Neural crest cell (in vitro differentiated cells): ENCODE measurements around the gene TMEM272. TPM values are rescaled to one million over a fixed set of nuclear protein-coding genes. Genes with fewer than 3 reads are reported as not detected.

Experiments
- DNase-seq: peaks from one replicate; pipeline ENCODE4 v3.0.0; 2021; ENCODE audit warnings: low read depth, mixed read lengths, low spot score
- H3K27ac Mint-ChIP-seq: one replicate; pipeline ENCODE4 v1.8.0; 2021; ENCODE audit warnings: mild to moderate bottlenecking, mixed read lengths; ENCODE audit not compliant: unreplicated experiment
- H3K27me3 Mint-ChIP-seq: 2 replicates; pipeline ENCODE4 v1.8.0; 2021; ENCODE audit warnings: low read depth, mild to moderate bottlenecking, mixed read lengths
- H3K36me3 Mint-ChIP-seq: 2 replicates; pipeline ENCODE4 v1.8.0; 2021; ENCODE audit warnings: low read depth, mild to moderate bottlenecking, mixed read lengths
- H3K4me1 Mint-ChIP-seq: 2 replicates; pipeline ENCODE4 v1.8.0; 2021; ENCODE audit warnings: mixed read lengths
- H3K4me3 Mint-ChIP-seq: one replicate; pipeline ENCODE4 v1.8.0; 2021; ENCODE audit warnings: mild to moderate bottlenecking, mixed read lengths
- H3K9me3 Mint-ChIP-seq: 2 replicates; pipeline ENCODE4 v1.8.0; 2021; ENCODE audit warnings: mixed read lengths
- total RNA-seq: library from RNA; stranded (reverse); gene quantifications from 2 replicates; pipeline ENCODE4 v1.2.1, GENCODE V29; 2021
- TF ChIP-seq, protein P1 (sequence below): fragments of 200-600 bp; sonication (generic); conservative IDR thresholded peaks from 2 replicates; pipeline ENCODE4 v1.5.0; 2021; ENCODE audit warnings: antibody characterized with exemption, mild to moderate bottlenecking

TMEM272 gene
- total RNA-seq, 1 donor from 2014 or later: 0.26 TPM

- TF ChIP-seq, protein P1, sequence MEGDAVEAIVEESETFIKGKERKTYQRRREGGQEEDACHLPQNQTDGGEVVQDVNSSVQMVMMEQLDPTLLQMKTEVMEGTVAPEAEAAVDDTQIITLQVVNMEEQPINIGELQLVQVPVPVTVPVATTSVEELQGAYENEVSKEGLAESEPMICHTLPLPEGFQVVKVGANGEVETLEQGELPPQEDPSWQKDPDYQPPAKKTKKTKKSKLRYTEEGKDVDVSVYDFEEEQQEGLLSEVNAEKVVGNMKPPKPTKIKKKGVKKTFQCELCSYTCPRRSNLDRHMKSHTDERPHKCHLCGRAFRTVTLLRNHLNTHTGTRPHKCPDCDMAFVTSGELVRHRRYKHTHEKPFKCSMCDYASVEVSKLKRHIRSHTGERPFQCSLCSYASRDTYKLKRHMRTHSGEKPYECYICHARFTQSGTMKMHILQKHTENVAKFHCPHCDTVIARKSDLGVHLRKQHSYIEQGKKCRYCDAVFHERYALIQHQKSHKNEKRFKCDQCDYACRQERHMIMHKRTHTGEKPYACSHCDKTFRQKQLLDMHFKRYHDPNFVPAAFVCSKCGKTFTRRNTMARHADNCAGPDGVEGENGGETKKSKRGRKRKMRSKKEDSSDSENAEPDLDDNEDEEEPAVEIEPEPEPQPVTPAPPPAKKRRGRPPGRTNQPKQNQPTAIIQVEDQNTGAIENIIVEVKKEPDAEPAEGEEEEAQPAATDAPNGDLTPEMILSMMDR: no peak
- peaks cover 42% of the 10 kb centered on the region for H3K27me3 Mint-ChIP-seq
- no peaks in the 10 kb centered on the region for H3K36me3 Mint-ChIP-seq
- no peak overlapping the region for H3K4me3 Mint-ChIP-seq
- H3K9me3 Mint-ChIP-seq: no peaks in the 10 kb centered on the region
- peaks cover 4% of the 10 kb centered on the region for H3K4me1 Mint-ChIP-seq
- DNase-seq: no peak
- no peak overlapping the region for H3K27ac Mint-ChIP-seq
Measured at GRCh38 chr13:51865838-51866237, 20.9 kb upstream of the TMEM272 start.

DNA sequence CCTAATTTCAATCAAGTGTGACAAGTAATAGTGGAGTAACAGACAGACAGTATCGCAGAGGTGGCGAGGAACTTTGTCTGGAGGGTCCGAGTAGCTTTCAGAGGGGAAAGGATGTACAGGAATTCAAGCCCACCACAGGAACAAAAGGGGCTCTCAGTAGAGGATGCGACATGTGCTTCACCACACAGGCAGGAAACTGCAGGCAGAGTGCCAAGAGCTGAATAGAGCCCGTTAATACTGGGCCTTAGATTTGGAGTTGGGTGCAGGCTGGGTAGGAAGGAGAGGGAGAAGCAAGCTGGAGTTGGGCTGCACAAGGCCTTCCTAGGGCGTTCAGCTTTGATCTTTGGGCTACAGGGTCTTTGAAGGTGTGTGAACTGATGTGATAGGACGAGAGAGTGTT is 18.0 kb upstream of the TMEM272 start:
- no peaks in the 10 kb centered on the region for H3K9me3 Mint-ChIP-seq
- no peak overlapping the region for H3K4me3 Mint-ChIP-seq
- TF ChIP-seq, protein P1: no peak
- H3K27ac Mint-ChIP-seq: no peak overlapping the region
- no peak for DNase-seq
- peaks cover 27% of the 10 kb centered on the region for H3K27me3 Mint-ChIP-seq
- H3K36me3 Mint-ChIP-seq: no peaks in the 10 kb centered on the region
- H3K4me1 Mint-ChIP-seq: peaks cover 9% of the 10 kb centered on the region

DNA sequence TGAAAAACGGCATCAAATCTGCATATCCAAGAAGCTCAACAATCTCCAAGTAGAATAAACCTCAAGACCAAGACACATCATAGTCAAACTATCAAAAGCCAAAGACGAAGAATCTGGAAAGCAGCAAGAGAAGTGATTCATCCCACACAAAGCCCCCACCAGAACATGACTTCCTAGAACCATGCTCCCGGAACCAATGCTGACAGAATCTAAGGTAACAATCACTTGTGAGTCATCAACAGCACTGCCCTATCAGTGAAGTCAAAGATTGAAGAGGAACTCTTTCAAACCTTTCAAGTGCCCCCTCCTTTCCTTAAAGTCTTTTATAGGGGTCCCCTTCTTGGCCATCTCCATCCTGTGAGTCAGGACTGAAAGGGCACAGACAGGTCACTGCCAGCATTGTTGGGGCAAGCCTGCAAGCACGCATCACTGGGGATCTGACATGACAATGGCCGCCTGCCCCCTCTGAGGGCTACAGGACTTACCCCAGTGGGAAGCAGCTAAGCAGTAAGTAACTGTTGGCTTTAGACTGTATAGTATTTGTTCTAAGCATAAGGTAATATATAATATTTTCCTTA is 16.8 kb upstream of the TMEM272 start, which contains the start of gene CCDC70:
Gene CCDC70, plus strand, starts transcription at position 247 of the 578 bp plus-strand sequence. CDS start 3,443 bp downstream, outside the sequence.
- H3K27me3 Mint-ChIP-seq: peaks cover 18% of the 10 kb centered on the region
- no peak within 1 kb of the TSS for H3K27ac Mint-ChIP-seq
- H3K4me3 Mint-ChIP-seq: no peak within 1 kb of the TSS
- peaks cover 9% of the 10 kb centered on the region for H3K4me1 Mint-ChIP-seq
- no peak for DNase-seq
- H3K9me3 Mint-ChIP-seq: no peaks in the 10 kb centered on the region
- TF ChIP-seq, protein P1: no peak
- no peaks in the 10 kb centered on the region for H3K36me3 Mint-ChIP-seq

DNA sequence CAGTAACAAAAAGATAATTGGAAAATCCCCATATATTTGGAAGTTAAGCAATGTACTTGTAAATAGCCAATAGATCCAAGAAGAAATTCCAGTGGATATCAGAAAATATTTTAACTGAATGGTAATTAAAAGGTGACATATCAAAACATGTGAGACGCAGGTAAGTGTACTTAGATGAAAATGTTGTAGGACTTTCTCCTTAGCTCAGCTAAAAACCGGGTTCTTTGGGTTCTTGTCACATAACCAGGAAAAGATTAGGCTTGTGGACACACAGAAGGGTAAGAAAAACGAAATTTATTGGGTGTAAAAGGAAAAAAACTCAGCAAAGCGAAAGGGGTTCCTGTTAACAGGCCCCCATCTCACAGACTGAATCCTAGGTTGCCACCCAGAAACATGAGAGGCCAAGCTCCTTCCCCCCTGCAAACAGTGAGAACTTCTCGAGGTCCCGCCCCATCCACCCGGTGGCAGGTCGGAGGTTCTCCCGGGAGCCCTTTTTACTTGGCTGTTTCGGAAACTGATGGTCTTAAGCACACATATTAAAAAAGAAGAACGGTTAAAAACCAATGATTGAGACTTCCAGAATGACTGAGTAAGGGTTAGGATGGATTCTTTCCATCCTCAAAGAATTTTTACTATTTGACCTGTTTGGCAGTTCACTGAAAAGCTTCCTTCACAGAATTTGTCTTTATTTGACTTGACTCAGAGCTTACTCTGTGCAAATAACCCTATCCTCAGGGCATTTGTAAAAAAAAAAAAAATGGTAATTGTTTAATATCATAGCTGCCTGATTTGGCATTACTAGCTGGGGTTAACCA is 13.7 kb upstream of the TMEM272 start:
- Mint-ChIP-seq H3K9me3 (peaks cover 6% of the 10 kb centered on the region), H3K4me3 (no peak overlapping the region), H3K36me3 (no peaks in the 10 kb centered on the region), H3K27ac (no peak overlapping the region), H3K27me3 (peaks cover 16% of the 10 kb centered on the region), H3K4me1 (peaks cover 9% of the 10 kb centered on the region)
- TF ChIP-seq, protein P1: no peak
- no peak for DNase-seq

DNA sequence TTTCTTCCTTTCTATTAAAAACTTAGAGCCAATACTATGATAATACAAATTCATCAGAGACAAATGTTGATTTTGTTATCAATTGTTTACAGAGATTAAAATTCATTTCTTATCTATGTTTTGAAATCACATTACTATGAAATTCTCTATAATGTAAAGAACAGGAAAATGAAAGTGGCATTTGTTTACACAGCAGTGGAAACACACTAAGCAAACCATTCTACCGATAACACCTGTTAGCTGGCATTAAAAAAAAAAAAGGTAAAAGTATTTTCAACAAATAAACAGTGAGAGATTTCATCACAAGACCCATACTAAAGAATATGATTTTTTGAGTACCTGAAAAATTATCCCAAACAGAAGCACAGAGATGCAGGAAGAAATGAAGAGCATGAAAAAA is 12.0 kb upstream of the TMEM272 start:
- Mint-ChIP-seq H3K4me3 (no peak overlapping the region), H3K36me3 (no peaks in the 10 kb centered on the region)

More for the DNA sequence above, 12.0 kb upstream of the TMEM272 start:
- Mint-ChIP-seq H3K9me3 (peaks cover 6% of the 10 kb centered on the region), H3K27ac (no peak overlapping the region), H3K27me3 (peaks cover 12% of the 10 kb centered on the region), H3K4me1 (peaks cover 5% of the 10 kb centered on the region)
- DNase-seq: no peak
- TF ChIP-seq, protein P1: no peak
